Chondrocyte (in vitro differentiated cells): ENCODE data around the gene ZSCAN5A. TPM values are rescaled to one million over a fixed set of nuclear protein-coding genes. Genes with fewer than 3 reads are reported as not detected.

Experiments
- DNase-seq: peaks from one replicate; pipeline ENCODE4 v3.0.0; 2021; ENCODE audit warnings: mixed read lengths, low spot score
- H3K27ac Mint-ChIP-seq: one replicate; pipeline ENCODE4 v1.8.0; 2021; ENCODE audit warnings: mild to moderate bottlenecking, moderate library complexity, mixed read lengths; ENCODE audit not compliant: unreplicated experiment
- H3K27me3 Mint-ChIP-seq: 2 replicates; pipeline ENCODE4 v1.8.0; 2021; ENCODE audit warnings: low read depth, mixed read lengths
- H3K36me3 Mint-ChIP-seq: 2 replicates; pipeline ENCODE4 v1.8.0; 2021; ENCODE audit warnings: low read depth, mixed read lengths
- H3K4me1 Mint-ChIP-seq: 2 replicates; pipeline ENCODE4 v1.8.0; 2021; ENCODE audit warnings: low read depth, mild to moderate bottlenecking, mixed read lengths
- H3K4me3 Mint-ChIP-seq: one replicate; pipeline ENCODE4 v1.8.0; 2021; ENCODE audit warnings: mild to moderate bottlenecking, moderate library complexity, mixed read lengths; ENCODE audit not compliant: unreplicated experiment
- H3K9me3 Mint-ChIP-seq: 2 replicates; pipeline ENCODE4 v1.8.0; 2021; ENCODE audit warnings: low read depth, mixed read lengths
- total RNA-seq: library from RNA; stranded (reverse); gene quantifications from 3 replicates; pipeline ENCODE4 v1.2.1, GENCODE V29; 2021
- TF ChIP-seq, protein P1 (sequence below): fragments of 200-600 bp; sonication (generic); IDR thresholded peaks from 2 replicates; pipeline ENCODE4 v1.5.0; 2021; ENCODE audit warnings: antibody characterized with exemption, mild to moderate bottlenecking, moderate library complexity

ZSCAN5A gene
- total RNA-seq, 1 donor from 2014 or later = 1.5 TPM

GRCh38 chr19:56193981-56194640 is 120.5 kb downstream of the ZSCAN5A start:
- no peaks in the 10 kb centered on the region for H3K36me3 Mint-ChIP-seq
- peaks cover 8% of the 10 kb centered on the region for H3K9me3 Mint-ChIP-seq
- H3K27ac Mint-ChIP-seq = no peak overlapping the region
- H3K4me3 Mint-ChIP-seq = no peak overlapping the region
- DNase-seq = no peak
- H3K4me1 Mint-ChIP-seq = no peaks in the 10 kb centered on the region
- TF ChIP-seq, protein P1, sequence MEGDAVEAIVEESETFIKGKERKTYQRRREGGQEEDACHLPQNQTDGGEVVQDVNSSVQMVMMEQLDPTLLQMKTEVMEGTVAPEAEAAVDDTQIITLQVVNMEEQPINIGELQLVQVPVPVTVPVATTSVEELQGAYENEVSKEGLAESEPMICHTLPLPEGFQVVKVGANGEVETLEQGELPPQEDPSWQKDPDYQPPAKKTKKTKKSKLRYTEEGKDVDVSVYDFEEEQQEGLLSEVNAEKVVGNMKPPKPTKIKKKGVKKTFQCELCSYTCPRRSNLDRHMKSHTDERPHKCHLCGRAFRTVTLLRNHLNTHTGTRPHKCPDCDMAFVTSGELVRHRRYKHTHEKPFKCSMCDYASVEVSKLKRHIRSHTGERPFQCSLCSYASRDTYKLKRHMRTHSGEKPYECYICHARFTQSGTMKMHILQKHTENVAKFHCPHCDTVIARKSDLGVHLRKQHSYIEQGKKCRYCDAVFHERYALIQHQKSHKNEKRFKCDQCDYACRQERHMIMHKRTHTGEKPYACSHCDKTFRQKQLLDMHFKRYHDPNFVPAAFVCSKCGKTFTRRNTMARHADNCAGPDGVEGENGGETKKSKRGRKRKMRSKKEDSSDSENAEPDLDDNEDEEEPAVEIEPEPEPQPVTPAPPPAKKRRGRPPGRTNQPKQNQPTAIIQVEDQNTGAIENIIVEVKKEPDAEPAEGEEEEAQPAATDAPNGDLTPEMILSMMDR = no peak
- no peaks in the 10 kb centered on the region for H3K27me3 Mint-ChIP-seq

GRCh38 chr19:56191711-56192110 is 122.9 kb downstream of the ZSCAN5A start:
- Mint-ChIP-seq H3K4me3 (no peak overlapping the region), H3K27ac (no peak overlapping the region), H3K9me3 (peaks cover 8% of the 10 kb centered on the region), H3K4me1 (no peaks in the 10 kb centered on the region), H3K27me3 (no peaks in the 10 kb centered on the region), H3K36me3 (no peaks in the 10 kb centered on the region)
- DNase-seq = no peak
- TF ChIP-seq, protein P1 = no peak

DNA sequence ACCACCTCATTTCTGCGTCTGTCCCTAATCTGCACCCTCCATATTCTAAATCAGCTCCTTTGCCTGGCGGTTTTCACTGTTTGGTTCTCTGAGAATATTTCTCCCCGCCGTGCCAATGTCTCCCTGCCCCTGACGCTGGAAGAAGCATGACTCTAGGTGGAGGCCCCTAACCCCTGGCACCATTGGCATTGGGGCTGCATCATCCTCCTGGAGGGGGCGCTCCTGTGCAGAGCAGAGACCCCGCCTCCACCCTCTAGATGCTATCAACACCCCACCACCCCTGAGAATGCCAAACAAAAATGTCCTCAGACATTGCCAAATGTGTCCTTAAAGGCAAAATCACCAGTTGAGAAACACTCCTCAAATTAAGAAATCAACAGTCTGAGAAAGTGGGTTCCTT is 123.5 kb downstream of the ZSCAN5A start:
- Mint-ChIP-seq H3K27me3 (no peaks in the 10 kb centered on the region), H3K9me3 (peaks cover 8% of the 10 kb centered on the region), H3K4me3 (no peak overlapping the region), H3K36me3 (no peaks in the 10 kb centered on the region), H3K27ac (no peak overlapping the region), H3K4me1 (no peaks in the 10 kb centered on the region)
- DNase-seq = no peak
- TF ChIP-seq, protein P1 = no peak

DNA sequence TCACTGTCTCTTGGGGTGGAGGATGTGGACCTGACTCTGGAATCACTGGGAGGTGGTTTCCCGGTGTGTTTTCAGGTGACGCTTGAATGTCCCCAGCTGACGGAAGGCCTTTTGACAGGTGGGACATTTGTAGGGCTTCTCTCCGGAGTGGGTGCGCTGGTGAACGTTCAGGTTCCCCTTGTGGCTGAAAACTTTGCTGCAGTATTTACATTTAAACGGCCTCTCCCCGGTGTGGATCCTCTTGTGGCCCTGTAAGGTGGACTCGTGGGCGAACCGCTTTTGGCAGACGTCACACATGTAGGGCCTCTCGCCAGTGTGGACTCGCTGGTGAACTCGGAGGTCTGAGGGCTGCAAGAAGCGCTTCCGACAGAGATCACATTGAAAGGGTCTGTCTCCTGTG is 124.9 kb downstream of the ZSCAN5A start:
- H3K4me3 Mint-ChIP-seq = no peak overlapping the region
- no peak overlapping the region for H3K27ac Mint-ChIP-seq
- no peak for DNase-seq
- no peaks in the 10 kb centered on the region for H3K4me1 Mint-ChIP-seq
- TF ChIP-seq, protein P1 = no peak
- peaks cover 8% of the 10 kb centered on the region for H3K9me3 Mint-ChIP-seq
- no peaks in the 10 kb centered on the region for H3K27me3 Mint-ChIP-seq
- no peaks in the 10 kb centered on the region for H3K36me3 Mint-ChIP-seq

DNA sequence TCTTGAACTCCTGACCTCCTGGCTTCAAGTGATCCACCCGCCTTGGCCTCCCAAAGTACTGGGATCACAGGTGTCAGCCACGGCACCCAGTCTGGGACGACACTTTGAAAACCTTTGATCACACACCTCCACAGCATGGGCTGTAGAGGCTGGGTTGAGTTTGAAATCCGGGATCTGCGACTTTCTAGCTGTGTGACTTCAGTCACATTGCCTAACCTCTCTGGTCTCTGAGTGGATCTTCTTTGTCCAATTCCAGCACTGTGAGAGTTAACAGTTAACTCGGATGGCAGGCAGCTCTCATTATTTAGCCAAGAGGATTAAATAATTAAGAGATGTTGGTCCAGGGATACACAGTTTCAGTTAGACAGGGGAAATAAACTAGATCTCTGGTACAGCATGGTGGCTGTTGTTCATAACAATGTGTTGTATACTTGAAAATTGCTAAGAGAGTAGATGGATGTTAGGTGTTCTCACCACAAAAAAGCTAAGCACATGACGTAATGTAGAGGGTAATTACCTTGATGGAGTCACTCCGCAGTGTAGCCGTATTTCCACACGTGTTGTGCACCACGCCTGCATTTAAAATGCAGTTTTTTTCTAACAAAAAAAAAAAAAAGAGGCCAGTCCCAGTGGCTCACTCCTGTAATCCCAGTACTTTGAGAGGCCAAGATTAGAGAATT is 136.9 kb downstream of the ZSCAN5A start:
- H3K9me3 Mint-ChIP-seq = no peaks in the 10 kb centered on the region
- H3K36me3 Mint-ChIP-seq = no peaks in the 10 kb centered on the region
- H3K27me3 Mint-ChIP-seq = peaks cover 13% of the 10 kb centered on the region
- no peaks in the 10 kb centered on the region for H3K4me1 Mint-ChIP-seq
- no peak overlapping the region for H3K4me3 Mint-ChIP-seq
- H3K27ac Mint-ChIP-seq = no peak overlapping the region
- DNase-seq = peak; percentile 35
- TF ChIP-seq, protein P1 = no peak
